SK-N-SH treated with all-trans-retinoic acid at 6 μM for 48 hours (cell line): ENCODE data around the gene TIAM2.

Experiments
- ATAC-seq: fragments of 200-7000 bp; cut with Tn5 transposase; 3 replicates; pipeline ENCODE4 v1.9.1; 2020; ENCODE audit warnings: mild to moderate bottlenecking, moderate library complexity
- ARNTL ChIP-seq: fragments of 450-650 bp; formaldehyde crosslinking; IDR thresholded peaks from 2 replicates; pipeline ENCODE4 v1.5.0; 2020; ENCODE audit warnings: low read depth, mild to moderate bottlenecking, moderate library complexity, borderline replicate concordance
- CREB5 ChIP-seq: fragments of 250-450 bp; sonication (Bioruptor Pico); IDR thresholded peaks from 2 replicates; pipeline ENCODE4 v1.5.1; 2020; ENCODE audit warnings: low read depth, mild to moderate bottlenecking, moderate library complexity
- CSDC2 ChIP-seq: fragments of 250-450 bp; sonication (Bioruptor Pico); IDR thresholded peaks from 2 replicates; pipeline ENCODE4 v1.5.0; 2020; ENCODE audit warnings: mild to moderate bottlenecking, moderate library complexity
- CSRNP3 ChIP-seq: fragments of 250-450 bp; sonication (Bioruptor Pico); IDR thresholded peaks from 2 replicates; pipeline ENCODE4 v1.5.1; 2021; ENCODE audit warnings: mild to moderate bottlenecking, moderate library complexity
- ISL1 ChIP-seq: fragments of 250-450 bp; sonication (Bioruptor Pico); IDR thresholded peaks from 2 replicates; pipeline ENCODE4 v2.1.2; 2022; ENCODE audit warnings: mild to moderate bottlenecking, moderate library complexity
- OSR1 ChIP-seq: fragments of 250-450 bp; sonication (Bioruptor Pico); IDR thresholded peaks from 2 replicates; pipeline ENCODE4 v1.8.0; 2022; ENCODE audit warnings: moderate library complexity, mild to moderate bottlenecking, inconsistent platforms
- PPARA ChIP-seq: fragments of 250-450 bp; sonication (Bioruptor Pico); IDR thresholded peaks from 2 replicates; pipeline ENCODE4 v1.5.0; 2020; ENCODE audit warnings: mild to moderate bottlenecking, borderline replicate concordance
- RARB ChIP-seq: fragments of 250-450 bp; sonication (Bioruptor Pico); IDR thresholded peaks from 2 replicates; pipeline ENCODE4 v1.8.0; 2021; ENCODE audit warnings: mild to moderate bottlenecking, moderate library complexity
- SNAI2 ChIP-seq: fragments of 250-450 bp; sonication (Bioruptor Pico); IDR thresholded peaks from 2 replicates; pipeline ENCODE4 v1.5.0; 2020; ENCODE audit warnings: mild to moderate bottlenecking, moderate library complexity
- TCF4 ChIP-seq: fragments of 250-450 bp; sonication (Bioruptor Pico); IDR thresholded peaks from 2 replicates; pipeline ENCODE4 v1.8.0; 2021; ENCODE audit warnings: mild to moderate bottlenecking, moderate library complexity, borderline replicate concordance
- TOX ChIP-seq: fragments of 250-450 bp; sonication (Bioruptor Pico); IDR thresholded peaks from 2 replicates; pipeline ENCODE4 v1.8.0; 2021; ENCODE audit warnings: mild to moderate bottlenecking, moderate library complexity, borderline replicate concordance
- ZC3H10 ChIP-seq: fragments of 250-450 bp; sonication (Bioruptor Pico); IDR thresholded peaks from 2 replicates; pipeline ENCODE4 v1.5.1; 2021; ENCODE audit warnings: mild to moderate bottlenecking, moderate library complexity
- ZFP3 ChIP-seq: fragments of 250-450 bp; sonication (Bioruptor Pico); IDR thresholded peaks from 2 replicates; pipeline ENCODE4 v1.5.0; 2020; ENCODE audit warnings: mild to moderate bottlenecking, moderate library complexity
- ZFP30 ChIP-seq: fragments of 450-650 bp; formaldehyde crosslinking; IDR thresholded peaks from 2 replicates; pipeline ENCODE4 v1.5.0; 2022; ENCODE audit warnings: mild to moderate bottlenecking, moderate library complexity
- ZNF565 ChIP-seq: fragments of 450-650 bp; formaldehyde crosslinking; conservative IDR thresholded peaks from 2 replicates; pipeline ENCODE4 v1.5.0; 2020; ENCODE audit warnings: low read depth, mild to moderate bottlenecking, moderate library complexity
- ZNF8 ChIP-seq: fragments of 450-650 bp; formaldehyde crosslinking; IDR thresholded peaks from 2 replicates; pipeline ENCODE4 v1.5.0; 2020; ENCODE audit warnings: mild to moderate bottlenecking, moderate library complexity
- TF ChIP-seq, protein P1 (sequence below): fragments of 250-450 bp; sonication (Bioruptor Pico); IDR thresholded peaks from 2 replicates; pipeline ENCODE4 v1.5.0; 2020; ENCODE audit warnings: mild to moderate bottlenecking, moderate library complexity

Gene TIAM2

GRCh38 chr6:155250701-155251381 is 255.7 kb downstream of the TIAM2 start:
- no peak for TF ChIP-seq TCF4 (CRISPR knock-in tag)
- no peak for ATAC-seq

DNA sequence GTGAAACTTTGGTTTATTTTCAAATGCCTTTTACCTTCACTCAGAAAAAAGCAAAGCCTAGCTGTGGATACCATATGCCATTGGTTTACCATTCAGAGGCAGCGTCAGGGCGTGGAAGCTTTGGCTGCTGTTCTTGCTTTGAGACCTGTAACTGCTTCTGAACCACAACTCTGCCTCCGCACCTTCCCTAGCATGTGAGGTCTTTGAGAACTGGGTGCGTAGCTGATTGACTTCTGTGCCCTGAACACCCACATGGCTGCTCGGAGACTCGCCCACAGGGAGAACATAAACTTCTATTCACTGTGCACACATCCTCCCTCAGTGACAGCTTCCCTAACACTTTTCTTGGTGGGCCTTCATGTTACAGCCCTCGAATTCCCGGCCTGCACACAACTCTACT is 257.5 kb downstream of the TIAM2 start:
- TF ChIP-seq PPARA (no peak), ARNTL (no peak), ZNF8 (CRISPR knock-in tag) (no peak), ZFP3 (CRISPR knock-in tag) (no peak), ZC3H10 (CRISPR knock-in tag) (no peak), ISL1 (CRISPR knock-in tag) (no peak), TOX (CRISPR knock-in tag) (no peak), OSR1 (CRISPR knock-in tag) (no peak), CSRNP3 (CRISPR knock-in tag) (no peak)
- no peak for ATAC-seq

GRCh38 chr6:155253337-155253736 is 258.2 kb downstream of the TIAM2 start:
- TF ChIP-seq CSDC2 (CRISPR knock-in tag), result no peak
- no peak for TF ChIP-seq SNAI2
- no peak for TF ChIP-seq CSRNP3 (CRISPR knock-in tag)
- TF ChIP-seq OSR1 (CRISPR knock-in tag), result no peak
- TF ChIP-seq RARB (CRISPR knock-in tag), result no peak
- no peak for TF ChIP-seq ZNF565
- TF ChIP-seq, protein P1, sequence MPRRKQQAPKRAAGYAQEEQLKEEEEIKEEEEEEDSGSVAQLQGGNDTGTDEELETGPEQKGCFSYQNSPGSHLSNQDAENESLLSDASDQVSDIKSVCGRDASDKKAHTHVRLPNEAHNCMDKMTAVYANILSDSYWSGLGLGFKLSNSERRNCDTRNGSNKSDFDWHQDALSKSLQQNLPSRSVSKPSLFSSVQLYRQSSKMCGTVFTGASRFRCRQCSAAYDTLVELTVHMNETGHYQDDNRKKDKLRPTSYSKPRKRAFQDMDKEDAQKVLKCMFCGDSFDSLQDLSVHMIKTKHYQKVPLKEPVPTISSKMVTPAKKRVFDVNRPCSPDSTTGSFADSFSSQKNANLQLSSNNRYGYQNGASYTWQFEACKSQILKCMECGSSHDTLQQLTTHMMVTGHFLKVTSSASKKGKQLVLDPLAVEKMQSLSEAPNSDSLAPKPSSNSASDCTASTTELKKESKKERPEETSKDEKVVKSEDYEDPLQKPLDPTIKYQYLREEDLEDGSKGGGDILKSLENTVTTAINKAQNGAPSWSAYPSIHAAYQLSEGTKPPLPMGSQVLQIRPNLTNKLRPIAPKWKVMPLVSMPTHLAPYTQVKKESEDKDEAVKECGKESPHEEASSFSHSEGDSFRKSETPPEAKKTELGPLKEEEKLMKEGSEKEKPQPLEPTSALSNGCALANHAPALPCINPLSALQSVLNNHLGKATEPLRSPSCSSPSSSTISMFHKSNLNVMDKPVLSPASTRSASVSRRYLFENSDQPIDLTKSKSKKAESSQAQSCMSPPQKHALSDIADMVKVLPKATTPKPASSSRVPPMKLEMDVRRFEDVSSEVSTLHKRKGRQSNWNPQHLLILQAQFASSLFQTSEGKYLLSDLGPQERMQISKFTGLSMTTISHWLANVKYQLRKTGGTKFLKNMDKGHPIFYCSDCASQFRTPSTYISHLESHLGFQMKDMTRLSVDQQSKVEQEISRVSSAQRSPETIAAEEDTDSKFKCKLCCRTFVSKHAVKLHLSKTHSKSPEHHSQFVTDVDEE, result no peak
- TF ChIP-seq TOX (CRISPR knock-in tag), result no peak
- TF ChIP-seq ZC3H10 (CRISPR knock-in tag), result no peak
- TF ChIP-seq, all 23 proteins: peak for 0
- ATAC-seq, result no peak; the same call in 2 of the 3 replicates

DNA sequence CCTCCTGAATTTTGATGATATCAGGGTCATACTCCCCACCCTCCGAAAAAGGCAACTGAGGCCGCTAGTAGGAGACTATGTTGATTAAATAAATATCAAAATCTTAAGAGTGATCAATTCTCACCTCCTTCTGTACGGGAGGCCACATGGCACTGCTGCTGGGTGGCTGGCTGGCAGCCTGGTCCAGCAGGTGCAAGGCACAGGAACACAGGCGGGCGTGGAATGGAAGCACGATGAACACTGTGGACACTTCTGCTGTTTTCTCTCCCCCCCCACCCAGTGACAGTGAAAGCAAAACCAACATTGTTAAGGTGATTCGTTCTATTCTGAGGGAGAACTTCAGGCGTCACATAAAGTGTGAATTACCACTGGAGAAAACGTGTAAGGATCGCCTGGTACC is 259.0 kb downstream of the TIAM2 start:
- TF ChIP-seq ARNTL (no peak), CSRNP3 (CRISPR knock-in tag) (no peak), OSR1 (CRISPR knock-in tag) (no peak), CREB5 (CRISPR knock-in tag) (no peak), CSDC2 (CRISPR knock-in tag) (no peak), PPARA (no peak), TCF4 (CRISPR knock-in tag) (no peak), RARB (CRISPR knock-in tag) (no peak), SNAI2 (no peak), ZFP30 (CRISPR knock-in tag) (no peak)
- no peak for ATAC-seq
